PC-9 (cell line): ENCODE measurements around the gene CACNA1S.

ENCODE experiments used
- CTCF ChIP-seq: fragments of 200-600 bp; sonication (generic); conservative IDR thresholded peaks from 2 replicates; pipeline ENCODE4 v1.6.1; 2017; ENCODE audit warnings: mixed run types, antibody characterized with exemption, mild to moderate bottlenecking, moderate library complexity
- EZH2 ChIP-seq: fragments of 200-600 bp; sonication (generic); IDR thresholded peaks from 2 replicates; pipeline ENCODE4 v1.8.0; 2017; ENCODE audit warnings: antibody characterized with exemption, low read depth

DNA sequence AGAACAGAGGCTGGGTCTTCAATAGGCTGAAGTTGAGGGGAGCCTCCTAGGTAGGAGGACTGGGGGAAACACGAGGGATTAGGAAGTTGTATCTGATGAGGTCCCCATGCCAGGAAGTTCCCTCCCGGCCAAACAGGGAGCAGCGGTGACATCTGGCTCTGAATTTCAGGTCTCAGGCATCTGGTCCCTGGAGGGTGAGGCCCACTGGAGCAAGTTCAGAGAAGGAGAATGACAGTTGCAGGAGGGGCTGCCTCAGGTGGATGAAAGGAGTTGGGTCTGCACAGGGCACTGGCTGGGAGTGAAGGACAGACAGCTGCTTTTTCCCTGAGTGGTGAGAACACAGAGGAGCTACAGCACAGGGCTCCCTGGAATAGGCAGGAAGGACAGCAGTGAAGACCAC lies 32.9 kb upstream of the CACNA1S start:
- TF ChIP-seq CTCF: no peak
- TF ChIP-seq EZH2: no peak
